Upper lobe of left lung (tissue), 6 donors: ENCODE results near the gene PRR23E. TPM values are rescaled to one million over a fixed set of nuclear protein-coding genes. Genes with fewer than 3 reads are reported as not detected.

Experiments used
- ATAC-seq, 2 donors: fragments of 200-7000 bp; cut with Tn5 transposase; one replicate each; pipeline ENCODE4 v1.9.1; 2022; ENCODE audit warnings: mild to moderate bottlenecking in 2 of 2, moderate library complexity in 2 of 2; ENCODE audit not compliant: low FRiP score in 2 of 2
- DNase-seq, 2 donors: peaks; one replicate each; pipeline ENCODE4 v3.0.0-alpha.2; 2019 to 2020
- H3K27ac ChIP-seq, 4 donors: fragments of 200-600 bp; sonication (generic); one replicate each; pipeline ENCODE4 v1.5.1; 2016 to 2019
- H3K27me3 ChIP-seq, 4 donors: fragments of 200-600 bp; sonication (generic); one replicate each; pipeline ENCODE4 v1.5.1; 2017 to 2019
- H3K36me3 ChIP-seq, 4 donors: fragments of 200-600 bp; sonication (generic); one replicate each; pipeline ENCODE4 v1.5.1; 2016 to 2019
- H3K4me1 ChIP-seq, 4 donors: fragments of 200-600 bp; sonication (generic); one replicate each; pipeline ENCODE4 v1.5.1; 2018 to 2019
- H3K4me3 ChIP-seq, 4 donors: fragments of 200-600 bp; sonication (generic); one replicate each; pipeline ENCODE4 v1.5.1; 2017 to 2019; ENCODE audit warnings: mild to moderate bottlenecking in 2 of 4, moderate library complexity in 1 of 4
- H3K9me3 ChIP-seq, 4 donors: fragments of 200-600 bp; sonication (generic); one replicate each; pipeline ENCODE4 v1.5.1; 2018 to 2019
- EP300 ChIP-seq, 4 donors: sonication (generic); formaldehyde crosslinking; IDR thresholded peaks; one replicate each; pipeline ENCODE4 v1.5.1; 2017; ENCODE audit warnings: antibody characterized with exemption in 4 of 4, control low read depth in 2 of 4
- POLR2A ChIP-seq, 4 donors: fragments of 450-650 bp; IDR thresholded peaks; one replicate each; pipeline ENCODE4 v1.5.1; 2016 to 2017; ENCODE audit warnings: antibody characterized with exemption in 4 of 4, mild to moderate bottlenecking in 2 of 4
- POLR2AphosphoS5 ChIP-seq, 2 donors: sonication (generic); formaldehyde crosslinking; IDR thresholded peaks; one replicate each; pipeline ENCODE4 v1.5.1; 2017; ENCODE audit warnings: antibody characterized with exemption in 2 of 2
- WGBS, 2 donors: methylation state at CpG; one replicate each; pipeline ENCODE4 v1.1.5; 2017 to 2018; 5-methylcytosine and 5-hydroxymethylcytosine counted together
- total RNA-seq, 6 donors: library from RNA; depleted of rRNA in 4 of 6; stranded (reverse); fragments of >200 nt in 4 of 6; gene quantifications; one replicate each; pipeline versions ENCODE4 v1.1.0 to v1.2.1, GENCODE V29; 2016 to 2021
- TF ChIP-seq, protein P1 (sequence below), 6 experiments: fragments of 450-650 bp in 4 of 6; fragments of 200-600 bp in 2 of 6; sonication (generic) in 2 of 6; IDR thresholded peaks; one replicate each; pipeline ENCODE4 v1.5.1; 2016 to 2019; ENCODE audit warnings: antibody characterized with exemption in 6 of 6
- donor health status: DM: no; HTN: no; CAD: no; lungs with moderate emphysema.
- donor health status: DM: no; HTN: yes; CAD: no; lungs with severe emphysema.

The PRR23E gene
- total RNA-seq, 6 donors from 2014 or later: not detected

DNA sequence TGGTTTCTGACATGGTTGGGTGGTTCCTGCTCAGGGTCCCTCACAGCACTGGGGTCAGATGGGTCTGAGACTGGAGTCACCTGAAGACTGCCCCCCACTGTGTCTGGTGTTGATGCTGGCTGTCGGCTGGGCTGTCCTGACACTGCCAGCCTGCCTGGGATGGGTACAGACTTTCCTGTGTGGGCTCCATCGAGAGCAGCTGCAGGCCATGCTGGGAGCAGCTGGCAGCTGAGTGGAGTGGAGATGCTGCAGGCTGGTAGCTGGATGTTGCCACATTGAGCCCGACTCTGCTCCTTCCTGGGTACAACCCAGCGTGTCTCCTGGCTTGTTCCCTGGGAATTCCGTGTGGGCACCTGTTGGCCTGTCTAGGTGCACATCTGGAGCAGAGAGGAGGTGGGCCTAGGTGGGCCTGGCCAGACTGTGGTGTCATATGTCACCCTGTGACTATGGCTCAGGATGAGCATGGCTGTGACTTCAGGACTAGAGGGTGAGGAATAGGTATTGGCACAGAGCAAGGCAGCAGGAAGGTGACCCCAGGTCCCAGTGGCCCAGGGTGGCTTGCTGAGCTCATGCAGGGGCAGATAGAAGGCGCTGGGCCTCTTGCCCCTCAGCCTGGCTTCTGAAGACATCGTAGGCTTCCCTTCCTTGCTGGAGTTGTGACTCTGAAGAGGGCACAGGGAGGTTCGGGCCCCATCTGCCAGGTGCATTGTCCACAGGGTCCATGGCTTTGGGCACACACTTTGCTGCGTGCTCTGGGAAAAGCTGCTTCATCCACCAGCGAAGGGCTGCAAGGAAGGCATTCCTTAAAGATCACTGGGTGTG is 40.0 kb upstream of the PRR23E start:
- DNase-seq (peak in 1 of 2 donors; percentile 15), ATAC-seq (no peak)
- Histone ChIP-seq H3K27ac (no peak overlapping the region), H3K4me3 (no peak overlapping the region), H3K4me1 (no peaks in the 10 kb centered on the region), H3K27me3 (peaks cover 0 to 7% (median 0%) of the 10 kb centered on the region in 4 donors), H3K36me3 (no peaks in the 10 kb centered on the region), H3K9me3 (no peaks in the 10 kb centered on the region)
- TF ChIP-seq, protein P1, sequence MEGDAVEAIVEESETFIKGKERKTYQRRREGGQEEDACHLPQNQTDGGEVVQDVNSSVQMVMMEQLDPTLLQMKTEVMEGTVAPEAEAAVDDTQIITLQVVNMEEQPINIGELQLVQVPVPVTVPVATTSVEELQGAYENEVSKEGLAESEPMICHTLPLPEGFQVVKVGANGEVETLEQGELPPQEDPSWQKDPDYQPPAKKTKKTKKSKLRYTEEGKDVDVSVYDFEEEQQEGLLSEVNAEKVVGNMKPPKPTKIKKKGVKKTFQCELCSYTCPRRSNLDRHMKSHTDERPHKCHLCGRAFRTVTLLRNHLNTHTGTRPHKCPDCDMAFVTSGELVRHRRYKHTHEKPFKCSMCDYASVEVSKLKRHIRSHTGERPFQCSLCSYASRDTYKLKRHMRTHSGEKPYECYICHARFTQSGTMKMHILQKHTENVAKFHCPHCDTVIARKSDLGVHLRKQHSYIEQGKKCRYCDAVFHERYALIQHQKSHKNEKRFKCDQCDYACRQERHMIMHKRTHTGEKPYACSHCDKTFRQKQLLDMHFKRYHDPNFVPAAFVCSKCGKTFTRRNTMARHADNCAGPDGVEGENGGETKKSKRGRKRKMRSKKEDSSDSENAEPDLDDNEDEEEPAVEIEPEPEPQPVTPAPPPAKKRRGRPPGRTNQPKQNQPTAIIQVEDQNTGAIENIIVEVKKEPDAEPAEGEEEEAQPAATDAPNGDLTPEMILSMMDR (IDR thresholded peaks at IDR 0.05): no peak
- TF ChIP-seq EP300 (IDR thresholded peaks at IDR 0.05) (no peak), POLR2AphosphoS5 (IDR thresholded peaks at IDR 0.05) (no peak), POLR2A (IDR thresholded peaks at IDR 0.05) (no peak)
- WGBS, 2 donors: 81% methylated on average over 9 of the region's 10 CpGs; no CpG with 5 or more reads in 1 of the 2 donors

GRCh38 chr3:127153506-127153815 is 39.5 kb upstream of the PRR23E start:
- ATAC-seq: no peak
- DNase-seq: peak in 1 of 2 donors; percentile 8
- no peak for TF ChIP-seq POLR2A (IDR thresholded peaks at IDR 0.05)
- TF ChIP-seq, protein P1 (IDR thresholded peaks at IDR 0.05): no peak
- TF ChIP-seq POLR2AphosphoS5 (IDR thresholded peaks at IDR 0.05): no peak
- no peak for TF ChIP-seq EP300 (IDR thresholded peaks at IDR 0.05)

DNA sequence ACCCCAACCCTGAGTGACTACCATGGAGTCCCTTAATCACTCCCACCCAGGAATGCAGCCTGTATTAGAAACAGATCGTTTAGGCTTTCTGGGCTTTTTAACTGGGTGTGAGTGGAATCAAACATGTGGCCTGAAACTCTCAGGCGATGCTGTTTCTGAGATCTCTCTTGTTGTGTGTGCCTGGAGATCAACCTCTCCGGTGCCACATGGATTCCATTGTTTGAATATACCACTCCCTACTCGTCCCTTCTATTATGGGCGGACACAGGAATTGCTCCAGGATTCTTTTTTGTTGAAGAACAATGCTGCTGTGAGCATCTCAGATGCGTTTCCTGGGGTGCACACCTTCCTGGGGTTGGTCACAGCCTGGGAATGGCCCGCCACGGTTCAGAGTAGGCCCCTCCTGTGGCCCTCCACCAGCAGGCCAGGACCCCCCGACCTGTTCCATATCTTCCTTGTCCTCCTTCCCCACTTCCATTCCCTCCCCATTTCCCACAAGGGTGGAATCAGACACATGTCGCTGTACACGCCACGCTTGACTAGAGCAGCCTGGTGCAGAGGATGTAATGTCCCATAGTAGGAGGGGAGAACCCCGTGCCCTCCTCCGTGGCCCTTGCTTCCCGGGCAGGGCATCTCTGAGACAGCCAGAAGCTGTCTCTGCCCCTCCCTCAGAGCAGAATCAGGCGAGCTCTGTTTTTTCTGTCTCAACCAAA is 36.4 kb upstream of the PRR23E start:
- no peaks in the 10 kb centered on the region for H3K9me3 ChIP-seq
- DNase-seq (no peak), ATAC-seq (no peak)
- no peak overlapping the region for H3K27ac ChIP-seq
- H3K4me3 ChIP-seq: no peak overlapping the region
- TF ChIP-seq POLR2AphosphoS5 (IDR thresholded peaks at IDR 0.05) (no peak), POLR2A (IDR thresholded peaks at IDR 0.05) (no peak), EP300 (IDR thresholded peaks at IDR 0.05) (no peak)
- TF ChIP-seq, protein P1 (IDR thresholded peaks at IDR 0.05): no peak
- 59 to 65% methylated on average over 16 of the region's 16 CpGs for WGBS, 2 donors
- H3K4me1 ChIP-seq: no peaks in the 10 kb centered on the region
- no peaks in the 10 kb centered on the region for H3K36me3 ChIP-seq
- H3K27me3 ChIP-seq: peaks cover 0 to 7% (median 0%) of the 10 kb centered on the region in 4 donors

More at GRCh38 chr3:127153506-127153815, 39.5 kb upstream of the PRR23E start:
- Histone ChIP-seq H3K27me3 (peaks cover 0 to 7% (median 0%) of the 10 kb centered on the region in 4 donors), H3K9me3 (no peaks in the 10 kb centered on the region), H3K36me3 (no peaks in the 10 kb centered on the region), H3K4me3 (no peak overlapping the region), H3K4me1 (no peaks in the 10 kb centered on the region), H3K27ac (no peak overlapping the region)
- 88 to 100% methylated on average over 1 to 5 of the region's 5 CpGs for WGBS, 2 donors

DNA sequence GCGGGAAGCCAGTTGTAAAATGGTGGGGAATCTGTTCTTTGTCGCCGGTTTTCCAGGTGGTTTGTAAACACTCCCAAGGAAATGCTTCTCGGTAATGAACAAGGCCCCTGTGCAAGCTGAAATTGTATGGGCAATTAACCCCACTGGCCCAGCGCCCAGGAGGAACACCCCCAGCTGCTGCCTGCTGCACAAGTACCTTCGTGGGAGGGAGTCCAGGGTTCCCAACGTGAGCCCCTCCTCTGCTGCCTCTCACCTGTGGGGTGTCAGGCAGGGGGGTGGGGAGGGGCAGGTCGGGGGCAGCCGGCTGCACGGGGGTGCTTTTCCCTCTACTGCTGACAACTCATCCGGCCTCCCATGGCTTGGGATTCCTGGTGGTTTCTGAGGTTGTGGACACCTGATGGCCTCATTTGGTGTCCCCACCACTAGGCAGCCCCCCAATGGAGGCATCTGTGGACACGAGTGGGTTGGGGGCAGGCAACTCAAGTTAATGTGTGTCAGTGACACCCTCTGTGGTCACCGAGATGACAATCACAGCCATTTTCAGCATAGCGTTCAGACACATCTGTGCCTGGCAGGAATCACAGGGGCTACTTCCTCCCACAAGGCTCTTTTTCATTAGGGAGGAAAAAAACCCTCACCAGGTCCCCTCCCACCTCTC is 35.6 kb upstream of the PRR23E start:
- WGBS, 2 donors: 25 to 48% methylated on average over 6 to 14 of the region's 14 CpGs
- H3K27me3 ChIP-seq: peaks cover 0 to 7% (median 0%) of the 10 kb centered on the region in 4 donors
- no peak overlapping the region for H3K4me3 ChIP-seq
- TF ChIP-seq POLR2A (IDR thresholded peaks at IDR 0.05) (no peak), POLR2AphosphoS5 (IDR thresholded peaks at IDR 0.05) (no peak)
- TF ChIP-seq, protein P1 (IDR thresholded peaks at IDR 0.05): no peak
- H3K4me1 ChIP-seq: no peaks in the 10 kb centered on the region
- no peak overlapping the region for H3K27ac ChIP-seq
- H3K9me3 ChIP-seq: no peaks in the 10 kb centered on the region
- no peak for ATAC-seq
- peak in 1 of 2 donors; percentile 14 for DNase-seq
- no peaks in the 10 kb centered on the region for H3K36me3 ChIP-seq
